Lung (tissue), 12 donors: Measurements from ENCODE around the gene IL6R. TPM values are rescaled to one million over a fixed set of nuclear protein-coding genes. Genes with fewer than 3 reads are reported as not detected.
A peak's percentile ranks its signal among the peaks of the same experiment; 100 is the strongest.

Experiments used
- ATAC-seq: fragments of 200-7000 bp; cut with Tn5 transposase; one replicate; pipeline ENCODE4 v1.9.1; 2020; ENCODE audit warnings: moderate number of reproducible peaks; ENCODE audit not compliant: insufficient read depth, low FRiP score
- DNase-seq, 3 donors: peaks; one replicate each; pipeline ENCODE4 v3.0.0-alpha.2; 2013 to 2017
- H3K27ac ChIP-seq, 2 donors: one replicate each; pipeline ENCODE4 v1.5.1; 2013; ENCODE audit warnings: mild to moderate bottlenecking in 2 of 2, moderate library complexity in 2 of 2, control low read depth in 1 of 2, inconsistent platforms in 1 of 2, low read depth in 1 of 2, low read length in 1 of 2
- H3K27me3 ChIP-seq, 3 donors: one replicate each; pipeline ENCODE4 v1.5.1; 2013; ENCODE audit warnings: low read length in 2 of 3; ENCODE audit not compliant: control insufficient read depth in 3 of 3, insufficient read depth in 3 of 3
- H3K36me3 ChIP-seq, 4 donors: one replicate each; pipeline ENCODE4 v1.5.1; 2013; ENCODE audit warnings: low read length in 4 of 4, mild to moderate bottlenecking in 1 of 4, moderate library complexity in 1 of 4; ENCODE audit not compliant: control insufficient read depth in 4 of 4, insufficient read depth in 4 of 4
- H3K4me1 ChIP-seq, 5 donors: one replicate each; pipeline ENCODE4 v1.5.1; 2013; ENCODE audit warnings: low read length in 5 of 5, mild to moderate bottlenecking in 2 of 5, moderate library complexity in 1 of 5; ENCODE audit not compliant: control insufficient read depth in 5 of 5, insufficient read depth in 5 of 5
- H3K4me3 ChIP-seq: one replicate; pipeline ENCODE4 v1.5.1; 2013; ENCODE audit warnings: mild to moderate bottlenecking, control low read depth, moderate library complexity
- H3K9ac ChIP-seq, 2 donors: one replicate each; pipeline ENCODE4 v1.5.1; 2013; ENCODE audit warnings: low read length in 2 of 2, control low read depth in 1 of 2; ENCODE audit not compliant: insufficient read depth in 1 of 2
- H3K9me3 ChIP-seq, 4 donors: one replicate each; pipeline ENCODE4 v1.5.1; 2013; ENCODE audit warnings: low read length in 3 of 4, mild to moderate bottlenecking in 1 of 4, moderate library complexity in 1 of 4; ENCODE audit not compliant: control insufficient read depth in 4 of 4, insufficient read depth in 3 of 4
- CTCF ChIP-seq: IDR thresholded peaks from 2 replicates; pipeline ENCODE4 v1.5.1; 2012; ENCODE audit warnings: mild to moderate bottlenecking; ENCODE audit errors: control extremely low read depth, extremely low read depth
- WGBS, 2 donors: extraction: QIAGEN DNeasy Blood & Tissue Kit; methylation state at CpG; one replicate each; pipeline ENCODE4 v1.1.7; 2013; 5-methylcytosine and 5-hydroxymethylcytosine counted together
- polyA plus RNA-seq, 2 donors: library from polyadenylated mRNA; stranded (reverse); fragments of 200-250 nt; gene quantifications; one replicate each; pipeline ENCODE4 v1.2.1, GENCODE V29; 2013
- total RNA-seq, 2 donors: library from RNA; depleted of rRNA in 1 of 2; stranded (reverse); fragments of >200 nt in 1 of 2; gene quantifications; one replicate each; pipeline ENCODE4 v1.2.1, GENCODE V29; 2014 to 2021
- donor health status: control.
- donor health status: control.
- donor health status: Bipolar disorder and iron deficiency.
- donor health status: healthy.
- donor health status: DM: yes; HTN: yes; CAD: no.

IL6R gene
- total and polyA plus RNA-seq, 4 donors = 12.3 to 79.7 (median 32.0) TPM

- TF ChIP-seq CTCF = no peak
- Histone ChIP-seq H3K4me1 (peaks cover 0 to 8% (median 0%) of the 10 kb centered on the region in 5 donors), H3K27me3 (no peaks in the 10 kb centered on the region)
These were observed 36.2 kb downstream of the IL6R start for GRCh38 chr1:154441241-154441888.

GRCh38 chr1:154442006-154442740, 37.0 kb downstream of the IL6R start:
- 66 to 71% methylated on average over 13 of the region's 13 CpGs for WGBS, 2 donors

More at GRCh38 chr1:154441241-154441888, 36.2 kb downstream of the IL6R start:
- no peak overlapping the region for H3K9ac ChIP-seq
- no peak overlapping the region for H3K4me3 ChIP-seq
- H3K9me3 ChIP-seq = no peaks in the 10 kb centered on the region
- WGBS, 2 donors = 61 to 82% methylated on average over 8 of the region's 8 CpGs
- no peak for ATAC-seq
- no peak for DNase-seq
- H3K36me3 ChIP-seq = peaks cover 0 to 29% (median 2%) of the 10 kb centered on the region in 4 donors
- H3K27ac ChIP-seq = peak overlapping the region in 1 of 2 donors; percentile 80

GRCh38 chr1:154443274-154444013, 38.3 kb downstream of the IL6R start:
- Histone ChIP-seq H3K36me3 (peaks cover 0 to 34% (median 2%) of the 10 kb centered on the region in 4 donors), H3K9ac (no peak overlapping the region), H3K27me3 (no peaks in the 10 kb centered on the region), H3K27ac (no peak overlapping the region), H3K9me3 (no peaks in the 10 kb centered on the region), H3K4me1 (peaks cover 0 to 21% (median 4%) of the 10 kb centered on the region in 5 donors), H3K4me3 (no peak overlapping the region)
- WGBS, 2 donors = 84 to 90% methylated on average over 8 of the region's 8 CpGs
- no peak for TF ChIP-seq CTCF
- DNase-seq (no peak), ATAC-seq (no peak)

More at GRCh38 chr1:154442006-154442740, 37.0 kb downstream of the IL6R start:
- peak; percentile 19 for ATAC-seq
- Histone ChIP-seq H3K9ac (no peak overlapping the region), H3K27ac (peak overlapping the region in 1 of 2 donors; percentile 80), H3K9me3 (no peaks in the 10 kb centered on the region), H3K4me3 (no peak overlapping the region), H3K4me1 (peaks cover 0 to 15% (median 0%) of the 10 kb centered on the region in 5 donors), H3K36me3 (peaks cover 0 to 28% (median 2%) of the 10 kb centered on the region in 4 donors), H3K27me3 (no peaks in the 10 kb centered on the region)
- TF ChIP-seq CTCF = no peak
- DNase-seq = no peak
